Measurements from ENCODE around the gene PROSER2.

Gene PROSER2

GRCh38 chr10:11819027-11819426 lies 4.1 kb upstream of the PROSER2 start:
- no peak for TF ChIP-seq CTCF (IDR thresholded peaks at IDR 0.05)
- H3K27me3 Mint-ChIP-seq (ENCODE audit: low read depth, poor library complexity), result peaks cover 24% of the 10 kb centered on the region

GRCh38 chr10:11822026-11822756 lies 965 bp upstream of the PROSER2 start:
- TF ChIP-seq CTCF (IDR thresholded peaks at IDR 0.05), result no peak
- Mint-ChIP-seq H3K27ac (no peak overlapping the region), H3K4me1 (peaks cover 10% of the 10 kb centered on the region), H3K27me3 (ENCODE audit: low read depth, poor library complexity) (peaks cover 51% of the 10 kb centered on the region), H3K4me3 (peak overlapping the region; percentile 59), H3K36me3 (ENCODE audit: low read depth) (no peaks in the 10 kb centered on the region), H3K9me3 (no peaks in the 10 kb centered on the region)
- no peak for DNase-seq

More at GRCh38 chr10:11819027-11819426, 4.1 kb upstream of the PROSER2 start:
- no peak for DNase-seq
- Mint-ChIP-seq H3K9me3 (no peaks in the 10 kb centered on the region), H3K4me3 (no peak overlapping the region), H3K36me3 (ENCODE audit: low read depth) (no peaks in the 10 kb centered on the region), H3K4me1 (peaks cover 3% of the 10 kb centered on the region), H3K27ac (no peak overlapping the region)

GRCh38 chr10:11822809-11823121 lies 391 bp upstream of the PROSER2 start:
- H3K9me3 Mint-ChIP-seq, result no peaks in the 10 kb centered on the region
- TF ChIP-seq CTCF (IDR thresholded peaks at IDR 0.05), result no peak
- H3K27ac Mint-ChIP-seq, result no peak overlapping the region
- DNase-seq, result no peak
- H3K27me3 Mint-ChIP-seq (ENCODE audit: low read depth, poor library complexity), result peaks cover 57% of the 10 kb centered on the region
- H3K36me3 Mint-ChIP-seq (ENCODE audit: low read depth), result no peaks in the 10 kb centered on the region
- H3K4me3 Mint-ChIP-seq, result peak overlapping the region; percentile 59
- H3K4me1 Mint-ChIP-seq, result peaks cover 10% of the 10 kb centered on the region

GRCh38 chr10:11823989-11824346 lies 812 bp downstream of the PROSER2 start:
- Mint-ChIP-seq H3K27ac (no peak overlapping the region), H3K4me3 (peak overlapping the region; percentile 86), H3K27me3 (ENCODE audit: low read depth, poor library complexity) (peaks cover 60% of the 10 kb centered on the region), H3K4me1 (peaks cover 14% of the 10 kb centered on the region), H3K9me3 (no peaks in the 10 kb centered on the region), H3K36me3 (ENCODE audit: low read depth) (no peaks in the 10 kb centered on the region)
- TF ChIP-seq CTCF (IDR thresholded peaks at IDR 0.05), result no peak
- no peak for DNase-seq

GRCh38 chr10:11824376-11824775 lies 1.2 kb downstream of the PROSER2 start:
- H3K36me3 Mint-ChIP-seq (ENCODE audit: low read depth), result no peaks in the 10 kb centered on the region
- H3K4me1 Mint-ChIP-seq, result peaks cover 17% of the 10 kb centered on the region
- H3K27me3 Mint-ChIP-seq (ENCODE audit: low read depth, poor library complexity), result peaks cover 60% of the 10 kb centered on the region
- TF ChIP-seq CTCF (IDR thresholded peaks at IDR 0.05), result no peak
- peak overlapping the region; percentile 86 for H3K4me3 Mint-ChIP-seq
- no peak overlapping the region for H3K27ac Mint-ChIP-seq
- H3K9me3 Mint-ChIP-seq, result no peaks in the 10 kb centered on the region
- no peak for DNase-seq

GRCh38 chr10:11824825-11825224 lies 1.7 kb downstream of the PROSER2 start:
- no peak for TF ChIP-seq CTCF (IDR thresholded peaks at IDR 0.05)
- Mint-ChIP-seq H3K4me3 (peak overlapping the region; percentile 86), H3K9me3 (no peaks in the 10 kb centered on the region), H3K36me3 (ENCODE audit: low read depth) (no peaks in the 10 kb centered on the region), H3K27me3 (ENCODE audit: low read depth, poor library complexity) (peaks cover 61% of the 10 kb centered on the region), H3K4me1 (peaks cover 17% of the 10 kb centered on the region), H3K27ac (no peak overlapping the region)
- no peak for DNase-seq
